Measurements from ENCODE around the gene RAB1B. TPM values are rescaled to one million over a fixed set of nuclear protein-coding genes. Genes with fewer than 3 reads are reported as not detected.
A peak's percentile ranks its signal among the peaks of the same experiment; 100 is the strongest.

The RAB1B gene
- total and polyA plus RNA-seq, 4 donors, result 78.6 to 203 (median 168) TPM

GRCh38 chr11:66282468-66283455, 14.3 kb downstream of the RAB1B start:
- Histone ChIP-seq H3K9me3 (ENCODE audit: control insufficient read depth in 4 of 4, insufficient read depth in 3 of 4, low read length in 3 of 4) (no peaks in the 10 kb centered on the region), H3K36me3 (ENCODE audit: control insufficient read depth in 4 of 4, insufficient read depth in 4 of 4, low read length in 4 of 4) (peaks cover 3 to 18% (median 10%) of the 10 kb centered on the region in 4 donors), H3K9ac (ENCODE audit: insufficient read depth in 1 of 2, low read length in 2 of 2) (no peak overlapping the region), H3K4me3 (no peak overlapping the region), H3K27ac (ENCODE audit: low read depth in 1 of 2, low read length in 1 of 2) (no peak overlapping the region), H3K4me1 (ENCODE audit: control insufficient read depth in 5 of 5, insufficient read depth in 5 of 5, low read length in 5 of 5) (peaks cover 0 to 11% (median 3%) of the 10 kb centered on the region in 5 donors), H3K27me3 (ENCODE audit: control insufficient read depth in 3 of 3, insufficient read depth in 3 of 3, low read length in 2 of 3) (peaks cover 0 to 2% (median 0%) of the 10 kb centered on the region in 3 donors)
- ATAC-seq (ENCODE audit: insufficient read depth, low FRiP score), result peak; percentile 88
- TF ChIP-seq CTCF (IDR thresholded peaks at IDR 0.05; ENCODE audit: control extremely low read depth, extremely low read depth), result peak; percentile 97
- peak; percentile 98 to 99 (median 98) for DNase-seq
- 14 to 15% methylated on average over 35 of the region's 35 CpGs for WGBS, 2 donors

GRCh38 chr11:66283461-66284105, 15.1 kb downstream of the RAB1B start:
- H3K36me3 ChIP-seq (ENCODE audit: control insufficient read depth in 4 of 4, insufficient read depth in 4 of 4, low read length in 4 of 4), result peaks cover 3 to 18% (median 10%) of the 10 kb centered on the region in 4 donors
- WGBS, 2 donors, result 84 to 88% methylated on average over 14 of the region's 14 CpGs
- no peak overlapping the region for H3K9ac ChIP-seq (ENCODE audit: insufficient read depth in 1 of 2, low read length in 2 of 2)
- H3K9me3 ChIP-seq (ENCODE audit: control insufficient read depth in 4 of 4, insufficient read depth in 3 of 4, low read length in 3 of 4), result no peaks in the 10 kb centered on the region
- no peak for ATAC-seq (ENCODE audit: insufficient read depth, low FRiP score)
- H3K4me3 ChIP-seq, result no peak overlapping the region
- DNase-seq, result no peak
- H3K27me3 ChIP-seq (ENCODE audit: control insufficient read depth in 3 of 3, insufficient read depth in 3 of 3, low read length in 2 of 3), result peaks cover 0 to 2% (median 0%) of the 10 kb centered on the region in 3 donors
- H3K27ac ChIP-seq (ENCODE audit: low read depth in 1 of 2, low read length in 1 of 2), result no peak overlapping the region
- H3K4me1 ChIP-seq (ENCODE audit: control insufficient read depth in 5 of 5, insufficient read depth in 5 of 5, low read length in 5 of 5), result peaks cover 0 to 20% (median 5%) of the 10 kb centered on the region in 5 donors
- no peak for TF ChIP-seq CTCF (IDR thresholded peaks at IDR 0.05; ENCODE audit: control extremely low read depth, extremely low read depth)

GRCh38 chr11:66284526-66285078, 16.2 kb downstream of the RAB1B start:
- Histone ChIP-seq H3K4me3 (no peak overlapping the region), H3K27me3 (ENCODE audit: control insufficient read depth in 3 of 3, insufficient read depth in 3 of 3, low read length in 2 of 3) (no peaks in the 10 kb centered on the region), H3K9me3 (ENCODE audit: control insufficient read depth in 4 of 4, insufficient read depth in 3 of 4, low read length in 3 of 4) (no peaks in the 10 kb centered on the region), H3K36me3 (ENCODE audit: control insufficient read depth in 4 of 4, insufficient read depth in 4 of 4, low read length in 4 of 4) (peaks cover 3 to 18% (median 10%) of the 10 kb centered on the region in 4 donors), H3K9ac (ENCODE audit: insufficient read depth in 1 of 2, low read length in 2 of 2) (no peak overlapping the region), H3K27ac (ENCODE audit: low read depth in 1 of 2, low read length in 1 of 2) (no peak overlapping the region), H3K4me1 (ENCODE audit: control insufficient read depth in 5 of 5, insufficient read depth in 5 of 5, low read length in 5 of 5) (peaks cover 0 to 21% (median 6%) of the 10 kb centered on the region in 5 donors)
- DNase-seq (no peak), ATAC-seq (ENCODE audit: insufficient read depth, low FRiP score) (no peak)
- WGBS, 2 donors, result 97 to 98% methylated on average over 15 to 16 of the region's 16 CpGs
- no peak for TF ChIP-seq CTCF (IDR thresholded peaks at IDR 0.05; ENCODE audit: control extremely low read depth, extremely low read depth)
